ENCODE data around the gene RGL1. TPM values are rescaled to one million over a fixed set of nuclear protein-coding genes. Genes with fewer than 3 reads are reported as not detected.

RGL1 gene
- total RNA-seq, 3 donors from 2014 or later (not counting 1 experiment from before 2014, with no cell fraction given): 0.16 to 0.52 (median 0.40) TPM

- Histone ChIP-seq H3K36me3 (ENCODE audit: control insufficient read depth, insufficient read depth, low read length) (no peaks in the 10 kb centered on the region), H3K27ac (ENCODE audit: low read length) (peak overlapping the region; percentile 65), H3K9me3 (ENCODE audit: control insufficient read depth, insufficient read depth, low read length) (no peaks in the 10 kb centered on the region), H3K27me3 (ENCODE audit: control insufficient read depth, insufficient read depth, low read length) (no peaks in the 10 kb centered on the region), H3K4me1 (ENCODE audit: control insufficient read depth, insufficient read depth, low read length) (peaks cover 29% of the 10 kb centered on the region), H3K4me3 (ENCODE audit: low read length) (no peak overlapping the region)
- Mint-ChIP-seq H3K36me3 (peaks cover 12% of the 10 kb centered on the region), H3K27me3 (ENCODE audit: low read depth in 2 of 2) (no peaks in the 10 kb centered on the region), H3K9me3 (no peaks in the 10 kb centered on the region), H3K4me3 (peak overlapping the region; percentile 79), H3K4me1 (peaks cover 37 to 65% of the 10 kb centered on the region in 2 donors), H3K27ac (peak overlapping the region; percentile 90)
- WGBS (ENCODE audit: insufficient coverage): 31% methylated on average over 2 of the region's 2 CpGs
- intact Hi-C loops (cut with micrococcal nuclease): loop anchor here (1.0 kb wide), 1 partner anchor 12 kb away; no protein-coding TSS in a partner anchor
- ATAC-seq: peak; percentile 69 to 87 (median 79)
- TF ChIP-seq CTCF (IDR thresholded peaks at IDR 0.05): no peak
- DNase-seq: peak in 1 of 2 donors; percentile 20
Measured at GRCh38 chr1:183967914-183968313, 163.0 kb downstream of the RGL1 start.

- peaks cover 29% of the 10 kb centered on the region for H3K4me1 ChIP-seq (ENCODE audit: control insufficient read depth, insufficient read depth, low read length)
- no peaks in the 10 kb centered on the region for H3K27me3 Mint-ChIP-seq (ENCODE audit: low read depth in 2 of 2)
- no peaks in the 10 kb centered on the region for H3K27me3 ChIP-seq (ENCODE audit: control insufficient read depth, insufficient read depth, low read length)
- TF ChIP-seq CTCF (IDR thresholded peaks at IDR 0.05): no peak
- peaks cover 35 to 63% of the 10 kb centered on the region in 2 donors for H3K4me1 Mint-ChIP-seq
- peak overlapping the region; percentile 65 for H3K27ac ChIP-seq (ENCODE audit: low read length)
- H3K36me3 ChIP-seq (ENCODE audit: control insufficient read depth, insufficient read depth, low read length): no peaks in the 10 kb centered on the region
- 57% methylated on average over 5 of the region's 5 CpGs for WGBS (ENCODE audit: insufficient coverage)
- intact Hi-C loops (cut with micrococcal nuclease): loop anchor here (1.0 kb wide), 1 partner anchor 12 kb away; no protein-coding TSS in a partner anchor
- peak; percentile 7 to 46 (median 18) for ATAC-seq
- no peak for DNase-seq
- no peaks in the 10 kb centered on the region for H3K9me3 ChIP-seq (ENCODE audit: control insufficient read depth, insufficient read depth, low read length)
- H3K4me3 Mint-ChIP-seq: peak overlapping the region; percentile 79
- no peak overlapping the region for H3K4me3 ChIP-seq (ENCODE audit: low read length)
- H3K27ac Mint-ChIP-seq: peak overlapping the region; percentile 90
- no peaks in the 10 kb centered on the region for H3K9me3 Mint-ChIP-seq
- peaks cover 10% of the 10 kb centered on the region for H3K36me3 Mint-ChIP-seq
Measured at GRCh38 chr1:183968386-183968785, 163.5 kb downstream of the RGL1 start.

DNA sequence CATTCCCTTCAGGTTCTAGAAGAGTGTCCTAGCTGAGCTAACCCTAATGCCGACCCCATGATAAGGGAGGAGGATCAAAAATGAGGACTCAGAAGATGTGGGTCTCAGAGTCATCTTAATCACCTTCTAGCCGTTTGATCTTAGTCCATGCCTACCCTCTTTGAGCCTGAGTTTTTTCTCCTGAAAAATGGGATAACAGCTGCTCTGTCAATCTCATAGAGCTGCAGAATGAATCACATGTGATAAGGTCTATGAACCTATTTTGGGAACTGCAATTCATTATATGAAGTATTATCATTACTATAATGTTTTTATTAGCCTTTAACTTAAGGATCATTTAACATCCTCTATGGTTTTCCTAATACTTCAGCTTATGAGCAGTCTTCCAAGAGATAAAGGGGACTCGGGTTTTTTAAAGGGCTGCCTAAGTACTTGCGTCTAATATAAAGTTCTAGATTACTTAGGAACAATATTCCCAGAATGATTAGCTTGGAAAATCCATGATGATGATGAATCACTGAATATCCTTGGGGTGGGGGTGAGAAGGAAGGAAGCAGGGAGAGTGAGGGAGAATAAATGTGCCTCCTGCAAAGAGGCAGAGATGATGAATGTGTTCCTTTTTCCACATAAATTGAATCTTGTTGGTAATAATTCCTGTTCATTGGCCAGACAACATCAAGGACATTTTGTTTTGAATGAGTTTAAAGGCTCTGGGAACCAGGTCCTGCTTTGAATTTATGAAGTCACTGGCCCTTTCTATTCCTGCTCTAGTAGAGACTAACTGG, 165.8 kb downstream of the RGL1 start:
- 50% methylated on average over 2 of the region's 4 CpGs for WGBS (ENCODE audit: insufficient coverage)
- ATAC-seq (no peak), DNase-seq (no peak)
- Mint-ChIP-seq H3K27ac (no peak overlapping the region), H3K36me3 (peaks cover 2% of the 10 kb centered on the region), H3K4me3 (no peak overlapping the region), H3K27me3 (ENCODE audit: low read depth in 2 of 2) (no peaks in the 10 kb centered on the region), H3K9me3 (no peaks in the 10 kb centered on the region), H3K4me1 (peaks cover 35 to 55% of the 10 kb centered on the region in 2 donors)
- Histone ChIP-seq H3K9me3 (ENCODE audit: control insufficient read depth, insufficient read depth, low read length) (no peaks in the 10 kb centered on the region), H3K4me3 (ENCODE audit: low read length) (no peak overlapping the region), H3K27me3 (ENCODE audit: control insufficient read depth, insufficient read depth, low read length) (no peaks in the 10 kb centered on the region), H3K36me3 (ENCODE audit: control insufficient read depth, insufficient read depth, low read length) (no peaks in the 10 kb centered on the region), H3K27ac (ENCODE audit: low read length) (no peak overlapping the region), H3K4me1 (ENCODE audit: control insufficient read depth, insufficient read depth, low read length) (peaks cover 29% of the 10 kb centered on the region)
- intact Hi-C loops (cut with micrococcal nuclease): no loop called here
- no peak for TF ChIP-seq CTCF (IDR thresholded peaks at IDR 0.05)

Measured in natural killer cell (primary cell).